Endometrium (tissue), 2 donors: ENCODE data around the gene NAP1L2.
"Not testable (repeated sequence)": the region's sequence is repeated elsewhere in the genome, so short reads cannot be mapped to it uniquely, and the experiment has no call there.

Source experiments
- FAIRE-seq: peaks from 2 replicates; lab custom pipeline; 2012; peaks lifted over from hg19 to GRCh38; lab: Jason Lieb, UNC
- donor health status: control.
- donor health status: control.

Gene NAP1L2, protein sequence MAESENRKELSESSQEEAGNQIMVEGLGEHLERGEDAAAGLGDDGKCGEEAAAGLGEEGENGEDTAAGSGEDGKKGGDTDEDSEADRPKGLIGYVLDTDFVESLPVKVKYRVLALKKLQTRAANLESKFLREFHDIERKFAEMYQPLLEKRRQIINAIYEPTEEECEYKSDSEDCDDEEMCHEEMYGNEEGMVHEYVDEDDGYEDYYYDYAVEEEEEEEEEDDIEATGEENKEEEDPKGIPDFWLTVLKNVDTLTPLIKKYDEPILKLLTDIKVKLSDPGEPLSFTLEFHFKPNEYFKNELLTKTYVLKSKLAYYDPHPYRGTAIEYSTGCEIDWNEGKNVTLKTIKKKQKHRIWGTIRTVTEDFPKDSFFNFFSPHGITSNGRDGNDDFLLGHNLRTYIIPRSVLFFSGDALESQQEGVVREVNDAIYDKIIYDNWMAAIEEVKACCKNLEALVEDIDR

DNA sequence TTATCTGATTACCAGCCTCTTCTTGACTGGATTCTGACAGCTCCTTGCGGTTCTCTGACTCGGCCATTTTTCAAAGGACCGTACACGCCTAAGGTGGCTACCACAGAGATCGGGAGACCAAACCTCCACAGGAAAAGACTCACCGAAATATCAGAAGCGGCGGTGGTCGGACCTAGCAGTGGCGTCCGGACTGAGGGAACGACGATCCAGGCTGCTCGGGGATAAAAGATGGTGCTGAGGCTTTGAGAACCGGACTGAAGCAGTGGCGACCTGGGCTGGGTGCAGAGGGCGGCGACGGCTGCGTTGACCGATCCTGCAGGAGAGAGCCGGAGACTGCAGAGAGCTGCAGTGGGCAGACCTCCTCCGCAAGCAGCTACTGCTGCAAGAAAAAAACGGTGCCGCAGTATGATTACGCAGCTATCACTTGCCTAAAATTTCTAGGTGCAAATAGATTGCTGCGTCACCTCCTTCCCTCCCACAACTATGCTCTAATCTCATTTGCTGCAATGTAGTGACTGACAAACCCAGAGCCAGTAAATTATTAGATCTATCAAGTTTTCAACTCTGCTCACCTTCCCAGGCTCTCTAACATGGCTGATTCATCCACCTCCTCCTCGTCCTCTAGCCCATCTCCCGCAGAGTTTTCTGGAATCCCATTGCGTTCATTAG lies at the start of gene NAP1L2:
Gene NAP1L2, minus strand, starts transcription at position 426 of the 669 bp plus-strand sequence. Its CDS starts 359 bp downstream, at position 67.
- FAIRE-seq: no peak

DNA sequence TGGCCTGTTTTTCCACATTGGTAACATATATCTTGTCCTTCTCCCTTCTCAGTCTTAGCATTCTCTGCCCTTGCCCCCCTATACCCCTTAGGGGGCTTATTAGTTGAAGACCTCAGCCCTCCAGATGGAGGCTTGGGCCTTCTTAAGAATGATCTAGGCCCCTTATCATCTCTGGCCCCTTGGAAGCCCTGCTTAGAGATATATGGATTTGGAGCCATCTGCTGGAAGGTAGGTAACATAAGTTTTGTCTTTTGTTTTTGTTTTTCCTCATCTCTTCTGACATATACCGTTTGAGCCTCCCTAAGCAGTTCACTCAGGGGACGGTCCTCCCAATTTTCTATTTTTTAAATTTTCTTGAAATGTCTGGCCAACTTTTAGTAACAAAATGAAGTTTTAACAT lies 48.3 kb upstream of the NAP1L2 start:
- FAIRE-seq: no peak

DNA sequence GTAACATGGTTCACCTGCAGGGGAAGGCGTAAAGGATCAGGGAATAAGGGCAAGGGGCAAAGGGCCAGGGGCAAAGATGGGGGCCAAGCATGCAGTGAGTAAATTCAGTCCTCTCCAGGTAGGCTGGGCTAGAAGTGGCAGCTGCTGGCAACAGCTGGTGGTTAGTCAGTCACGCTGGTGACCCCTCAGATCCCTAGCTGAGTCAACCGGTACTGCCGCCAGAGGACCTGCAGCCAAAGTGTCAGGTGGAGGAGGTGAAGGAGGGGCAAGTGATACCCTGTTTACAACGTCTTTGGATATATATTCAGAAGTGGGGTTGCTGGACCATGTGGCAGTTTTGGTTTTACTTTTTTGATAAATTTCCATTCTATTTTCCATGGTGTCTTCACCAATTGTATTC lies 24.6 kb upstream of the NAP1L2 start:
- FAIRE-seq: no peak

DNA sequence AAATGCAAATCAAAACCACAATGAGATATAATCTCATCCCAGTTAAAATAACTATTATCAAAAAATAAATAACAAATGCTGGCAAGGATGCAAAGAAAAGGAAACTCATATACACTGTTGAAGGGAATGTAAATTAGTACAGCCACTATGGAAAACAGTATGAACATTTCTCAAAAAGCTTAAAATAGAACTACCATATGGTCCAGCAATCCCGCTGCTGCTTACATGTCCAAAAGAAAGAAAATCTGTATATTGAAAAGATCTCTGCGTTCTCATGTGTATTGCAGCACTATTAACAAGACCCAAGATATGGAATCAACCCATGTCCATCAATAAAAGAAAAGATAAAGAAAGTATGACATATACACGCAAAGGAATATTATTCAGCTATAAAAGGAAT lies 3.0 kb upstream of the NAP1L2 start:
- FAIRE-seq: no peak

DNA sequence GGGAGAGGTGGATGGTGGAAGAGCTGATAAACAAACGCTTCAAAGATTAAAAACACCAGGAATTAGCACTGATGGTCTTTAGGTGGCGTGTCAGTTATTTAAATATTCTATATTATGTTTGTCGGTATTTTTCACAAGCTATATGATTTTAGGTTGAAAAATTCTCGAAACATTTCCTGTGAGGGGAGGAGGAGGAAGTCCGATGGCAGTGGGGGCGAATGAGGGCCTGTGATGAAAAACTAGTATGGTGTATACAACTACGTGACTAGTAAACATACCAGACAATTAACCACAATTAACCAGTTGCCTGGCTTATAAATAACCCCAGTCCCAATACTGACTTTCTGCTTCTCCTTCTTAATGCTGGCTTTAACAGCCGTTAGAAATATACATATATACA lies 595 bp upstream of the NAP1L2 start:
- no peak for FAIRE-seq

DNA sequence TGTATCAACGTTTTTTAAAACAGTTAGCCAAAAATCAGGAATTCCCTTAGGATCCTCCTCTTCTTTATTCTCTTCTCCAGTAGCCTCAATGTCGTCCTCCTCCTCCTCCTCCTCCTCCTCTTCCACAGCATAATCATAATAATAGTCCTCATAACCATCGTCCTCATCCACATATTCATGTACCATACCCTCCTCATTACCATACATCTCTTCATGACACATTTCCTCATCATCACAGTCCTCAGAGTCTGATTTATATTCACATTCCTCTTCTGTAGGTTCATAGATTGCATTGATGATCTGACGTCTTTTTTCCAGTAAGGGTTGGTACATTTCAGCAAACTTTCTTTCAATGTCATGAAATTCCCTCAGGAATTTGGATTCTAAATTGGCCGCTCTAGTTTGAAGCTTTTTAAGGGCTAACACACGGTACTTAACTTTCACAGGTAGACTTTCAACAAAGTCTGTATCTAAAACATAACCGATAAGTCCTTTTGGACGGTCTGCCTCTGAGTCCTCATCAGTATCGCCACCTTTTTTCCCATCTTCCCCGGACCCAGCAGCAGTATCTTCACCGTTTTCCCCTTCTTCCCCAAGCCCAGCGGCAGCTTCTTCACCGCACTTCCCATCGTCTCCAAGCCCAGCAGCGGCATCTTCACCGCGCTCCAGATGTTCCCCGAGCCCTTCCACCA lies 771 bp downstream of the NAP1L2 start:
- FAIRE-seq: no peak

DNA sequence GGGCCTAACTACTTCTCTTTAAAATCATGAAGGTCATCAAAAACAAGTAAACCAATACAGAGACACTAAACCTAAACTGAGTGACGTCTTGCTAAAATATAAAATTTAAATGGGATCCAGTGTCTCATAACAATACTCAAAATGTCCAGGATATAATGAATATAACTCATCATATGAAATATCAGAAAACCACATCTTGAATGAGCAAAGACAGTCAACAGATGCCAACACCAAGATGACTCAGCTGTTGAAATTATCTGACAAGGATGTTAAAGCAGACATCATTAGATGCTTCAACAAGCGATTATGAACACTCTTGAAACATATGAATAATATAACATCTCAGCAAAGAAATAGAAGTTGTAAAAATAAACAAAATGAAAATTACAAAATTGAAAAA lies 8.3 kb downstream of the NAP1L2 start:
- no peak for FAIRE-seq

DNA sequence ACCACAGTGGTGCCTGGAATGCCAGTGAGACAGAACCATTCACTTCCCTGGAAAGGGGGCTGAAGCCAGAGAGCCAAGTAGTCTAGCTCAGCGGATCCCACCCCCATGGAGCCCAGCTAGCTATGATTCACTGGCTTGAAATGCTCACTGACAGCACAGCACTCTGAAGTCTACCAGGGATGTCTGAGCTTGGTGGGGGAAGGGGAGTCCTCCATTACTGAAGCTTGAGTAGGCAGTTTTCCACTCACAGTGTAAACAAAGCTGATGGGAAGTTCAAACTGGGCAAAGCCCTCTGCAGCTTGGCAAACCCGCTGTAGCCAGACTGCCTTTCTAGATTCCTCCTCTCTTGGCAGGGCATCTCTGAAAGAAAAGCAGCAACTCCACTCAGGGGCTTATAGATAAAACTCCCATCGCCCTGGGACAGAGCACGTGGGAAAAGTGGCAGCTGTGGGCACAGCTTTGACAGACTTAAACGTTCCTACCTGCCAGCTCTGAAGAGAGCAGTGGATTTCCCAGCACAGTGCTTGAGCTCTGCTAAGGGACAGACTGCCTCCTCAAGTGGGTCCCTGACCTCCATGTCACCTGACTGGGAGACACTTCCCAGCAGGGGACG lies 32.0 kb downstream of the NAP1L2 start:
- FAIRE-seq: no peak

DNA sequence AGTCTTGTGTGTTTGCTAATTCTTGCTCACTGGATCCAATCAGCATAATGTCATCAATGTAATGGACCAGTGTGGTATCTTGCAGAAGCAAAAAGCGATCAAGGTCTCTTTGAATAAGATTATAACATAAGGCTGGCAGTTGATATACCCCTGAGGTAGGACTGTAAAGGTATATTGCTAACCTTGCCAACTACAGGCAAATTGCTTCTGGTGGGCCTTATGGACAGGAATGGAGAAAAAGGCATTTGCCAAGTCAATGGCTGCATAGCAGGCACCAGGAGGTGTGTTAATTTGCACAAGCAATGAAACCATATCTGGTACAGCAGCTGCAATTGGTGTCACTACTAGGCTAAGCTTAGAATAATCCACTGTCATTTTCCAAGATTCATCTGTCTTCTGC lies 45.7 kb downstream of the NAP1L2 start:
- FAIRE-seq: not testable (repeated sequence)
